H1 (cell line): ENCODE results near the gene EGFLAM. TPM values are rescaled to one million over a fixed set of nuclear protein-coding genes. Genes with fewer than 3 reads are reported as not detected.

ENCODE experiments used
- CTCF ChIA-PET: fragments of 300-600 bp; sonication (Branson Sonifier 250); formaldehyde crosslinking; loops from one replicate; lab custom pipeline; 2021; ENCODE audit not compliant: partially characterized antibody; lab: Charles Lee
- POLR2A ChIA-PET: fragments of 300-600 bp; sonication (Branson Sonifier 250); formaldehyde crosslinking; loops from one replicate; lab custom pipeline; 2021; ENCODE audit warnings: inconsistent platforms; ENCODE audit not compliant: partially characterized antibody; lab: Charles Lee
- DNase-seq, 2 experiments: peaks; one replicate each; pipeline versions ENCODE4 v3.0.0 to v3.0.0-alpha.2; 2010 to 2022; ENCODE audit warnings: low spot score in 2 of 2, low read depth in 1 of 2, mixed read lengths in 1 of 2
- FAIRE-seq: peaks from 2 replicates; lab custom pipeline; 2011; peaks lifted over from hg19 to GRCh38; lab: Jason Lieb, UNC
- H2AFZ ChIP-seq: 2 replicates; pipeline ENCODE4 v1.8.1; 2012; ENCODE audit warnings: low read length, inconsistent platforms
- H2AK5ac ChIP-seq: 2 replicates; pipeline ENCODE4 v1.6.1; 2013; ENCODE audit warnings: low read depth, low read length
- H2BK120ac ChIP-seq: replicated peaks from 2 replicates; pipeline ENCODE3; 2013; ENCODE audit warnings: low read depth, low read length, inconsistent platforms
- H2BK12ac ChIP-seq: 2 replicates; pipeline ENCODE4 v1.6.1; 2013; ENCODE audit warnings: low read depth, low read length
- H2BK15ac ChIP-seq: 2 replicates; pipeline ENCODE4 v1.6.1; 2013; ENCODE audit warnings: low read length
- H2BK20ac ChIP-seq: 2 replicates; pipeline ENCODE4 v1.6.1; 2013; ENCODE audit warnings: low read length
- H2BK5ac ChIP-seq: 2 replicates; pipeline ENCODE4 v1.6.1; 2013; ENCODE audit warnings: low read depth, low read length
- H3K14ac ChIP-seq: 2 replicates; pipeline ENCODE4 v1.6.1; 2013; ENCODE audit warnings: inconsistent platforms; ENCODE audit not compliant: insufficient read length
- H3K18ac ChIP-seq: 2 replicates; pipeline ENCODE4 v1.6.1; 2013; ENCODE audit warnings: low read length; ENCODE audit errors: extremely low read depth
- H3K23ac ChIP-seq: 2 replicates; pipeline ENCODE4 v1.6.1; 2013; ENCODE audit warnings: inconsistent platforms; ENCODE audit not compliant: insufficient read length
- H3K23me2 ChIP-seq: 2 replicates; pipeline ENCODE4 v1.6.1; 2013; ENCODE audit warnings: low read depth, low read length
- H3K27ac ChIP-seq: 2 replicates; pipeline ENCODE4 v1.6.1; 2011; ENCODE audit warnings: low read depth, low read length, inconsistent platforms
- H3K27me3 ChIP-seq, 4 experiments: replicated peaks in 1 of 4; 1 replicate in 1 of 4; 2 replicates in 3 of 4; pipeline versions ENCODE4 v1.6.1 to v1.8.1; 2011 to 2013; ENCODE audit warnings: low read length in 3 of 4, mild to moderate bottlenecking in 3 of 4, inconsistent platforms in 2 of 4, mixed read lengths in 2 of 4, moderate library complexity in 1 of 4; ENCODE audit not compliant: control insufficient read depth in 3 of 4, insufficient read depth in 3 of 4; ENCODE audit errors: extremely low read depth in 1 of 4
- H3K36me3 ChIP-seq, 4 experiments: 2 replicates each; pipeline versions ENCODE4 v1.6.1 to v1.8.1; 2011 to 2013; ENCODE audit warnings: mild to moderate bottlenecking in 4 of 4, low read length in 3 of 4, moderate library complexity in 2 of 4, control low read depth in 1 of 4, inconsistent platforms in 1 of 4; ENCODE audit not compliant: insufficient read depth in 4 of 4, control insufficient read depth in 2 of 4
- H3K4ac ChIP-seq: replicated peaks from 2 replicates; pipeline ENCODE3; 2013; ENCODE audit warnings: low read length, low read depth, mixed read lengths, inconsistent platforms; ENCODE audit not compliant: insufficient read length
- H3K4me1 ChIP-seq, 4 experiments: replicated peaks in 1 of 4; 1 replicate in 1 of 4; 2 replicates in 3 of 4; pipeline versions ENCODE4 v1.6.1 to v1.8.1; 2011 to 2013; ENCODE audit warnings: low read length in 3 of 4, inconsistent platforms in 2 of 4, mixed read lengths in 1 of 4; ENCODE audit not compliant: insufficient read depth in 4 of 4, control insufficient read depth in 3 of 4
- H3K4me2 ChIP-seq, 2 experiments: 2 replicates each; pipeline versions ENCODE4 v1.6.1 to v1.8.1; 2011 to 2013; ENCODE audit warnings: low read depth in 2 of 2, low read length in 2 of 2, control low read depth in 1 of 2, inconsistent platforms in 1 of 2, mild to moderate bottlenecking in 1 of 2; ENCODE audit not compliant: insufficient read depth in 1 of 2
- H3K4me3 ChIP-seq, 4 experiments: fragments of 200-600, 300-600 bp in 1 of 4; sonication (generic), shearing (Covaris generic), sonication (Bioruptor Twin) in 1 of 4; 2 replicates each; pipeline versions ENCODE4 v1.5.1 to v1.8.1; 2011 to 2016; ENCODE audit warnings: low read length in 4 of 4, low read depth in 3 of 4, control low read depth in 2 of 4, inconsistent platforms in 2 of 4, mild to moderate bottlenecking in 2 of 4, mixed read lengths in 1 of 4, moderate library complexity in 1 of 4; ENCODE audit not compliant: insufficient read depth in 2 of 4; ENCODE audit errors: extremely low read depth in 1 of 4
- H3K56ac ChIP-seq: replicated peaks from 2 replicates; pipeline ENCODE3; 2013; ENCODE audit warnings: low read depth, mild to moderate bottlenecking, mixed read lengths, low read length, inconsistent platforms; ENCODE audit not compliant: insufficient read length
- H3K79me1 ChIP-seq: 2 replicates; pipeline ENCODE4 v1.6.1; 2013; ENCODE audit warnings: low read depth, low read length, control low read depth
- H3K79me2 ChIP-seq, 2 experiments: 2 replicates each; pipeline versions ENCODE4 v1.6.1 to v1.8.1; 2012 to 2013; ENCODE audit warnings: low read length in 2 of 2, mild to moderate bottlenecking in 2 of 2, inconsistent platforms in 1 of 2; ENCODE audit not compliant: insufficient read depth in 2 of 2, control insufficient read depth in 1 of 2
- H3K9ac ChIP-seq, 4 experiments: replicated peaks in 1 of 4; 1 replicate in 1 of 4; 2 replicates in 3 of 4; pipeline versions ENCODE4 v1.6.1 to v1.8.1; 2011 to 2013; ENCODE audit warnings: low read depth in 3 of 4, low read length in 3 of 4, control low read depth in 2 of 4, mild to moderate bottlenecking in 2 of 4, moderate library complexity in 2 of 4, inconsistent platforms in 1 of 4; ENCODE audit errors: extremely low read depth in 1 of 4
- H3K9me3 ChIP-seq, 2 experiments: 2 replicates each; pipeline versions ENCODE4 v1.6.1 to v1.8.1; 2012 to 2013; ENCODE audit warnings: mild to moderate bottlenecking in 2 of 2, moderate library complexity in 2 of 2, control low read depth in 1 of 2, inconsistent platforms in 1 of 2, low read depth in 1 of 2, low read length in 1 of 2, mixed read lengths in 1 of 2; ENCODE audit not compliant: insufficient read depth in 2 of 2
- H4K20me1 ChIP-seq, 2 experiments: replicated peaks in 1 of 2; 2 replicates each; pipeline versions ENCODE3 to v1.8.1; 2011 to 2013; ENCODE audit warnings: inconsistent platforms in 2 of 2, low read length in 2 of 2, mild to moderate bottlenecking in 1 of 2; ENCODE audit not compliant: insufficient read depth in 2 of 2, control insufficient read depth in 1 of 2
- H4K5ac ChIP-seq: 2 replicates; pipeline ENCODE4 v1.6.1; 2013; ENCODE audit warnings: low read length, low read depth, mixed read lengths, inconsistent platforms; ENCODE audit not compliant: insufficient read length
- H4K8ac ChIP-seq: 2 replicates; pipeline ENCODE4 v1.8.0; 2013; ENCODE audit warnings: mild to moderate bottlenecking, moderate library complexity, low read length, inconsistent platforms; ENCODE audit not compliant: insufficient read depth; ENCODE audit errors: extremely low read depth
- H4K91ac ChIP-seq: replicated peaks from 2 replicates; pipeline ENCODE3; 2013; ENCODE audit warnings: low read length, mixed read lengths, inconsistent platforms; ENCODE audit not compliant: insufficient read length
- BCL11A ChIP-seq, 2 experiments: IDR thresholded peaks; one replicate each; pipeline ENCODE4 v1.6.1; 2011; ENCODE audit warnings: low read depth in 2 of 2, low read length in 2 of 2, mild to moderate bottlenecking in 2 of 2
- E2F6 ChIP-seq: IDR thresholded peaks from 2 replicates; pipeline ENCODE4 v1.6.1; 2012; ENCODE audit warnings: inconsistent platforms
- KDM5A ChIP-seq: fragments of 200-600 bp; IDR thresholded peaks from 2 replicates; pipeline ENCODE4 v1.7.1; 2012; ENCODE audit warnings: mild to moderate bottlenecking, low read length, inconsistent platforms, mixed read lengths
- SRF ChIP-seq: IDR thresholded peaks from 2 replicates; pipeline ENCODE4 v1.6.1; 2011; ENCODE audit warnings: mild to moderate bottlenecking, low read depth, low read length, moderate library complexity
- YY1 ChIP-seq: IDR thresholded peaks from 2 replicates; pipeline ENCODE4 v1.6.1; 2011; ENCODE audit warnings: low read depth, mild to moderate bottlenecking, low read length
- WGBS, 2 experiments: shearing (Covaris generic) in 1 of 2; methylation state at CpG; one replicate each; pipeline versions ENCODE4 v1.1.6 to v1.1.7; 2013 to 2015; ENCODE audit warnings: low lambda C conversion rate in 2 of 2, mixed read lengths in 2 of 2, inconsistent platforms in 1 of 2, low coverage in 1 of 2, missing lambda C conversion rate in 1 of 2; ENCODE audit not compliant: insufficient replicate concordance in 2 of 2, insufficient coverage in 1 of 2, insufficient read length in 1 of 2; ENCODE audit errors: extremely low coverage in 1 of 2, missing lambda C conversion rate in 1 of 2; 5-methylcytosine and 5-hydroxymethylcytosine counted together
- polyA plus RNA-seq, 7 experiments: library from polyadenylated mRNA; depleted of rRNA in 3 of 7; stranded (reverse) in 5 of 7; unstranded in 2 of 7; fragments of >200 nt in 5 of 7; fragments of 200-250 nt in 2 of 7; gene quantifications; 1 replicate in 5 of 7; 2 replicates in 1 of 7; 4 replicates in 1 of 7; pipeline versions ENCODE4 v1.2.1 to v1.2.3, GENCODE V29; 2011 to 2013; ENCODE audit warnings: missing spikeins in 2 of 7, mixed read lengths in 2 of 7
- total RNA-seq: library from RNA; stranded (reverse); fragmentation: NEBNext Ultra II Directional; extraction: Animal tissue kit (Norgen Biotek cat#: 25700); gene quantifications from 2 replicates; pipeline ENCODE4 v1.2.1, GENCODE V29; 2021

The EGFLAM gene
- total and polyA plus RNA-seq, 2 of the 8 experiments (the other 6 are each of a cell fraction or from before 2014, with no cell fraction given), result 0.20 to 0.24 TPM

GRCh38 chr5:38373743-38374142, 115.4 kb downstream of the EGFLAM start:
- Histone ChIP-seq H2AK5ac (no peak overlapping the region), H2BK5ac (no peak overlapping the region), H3K79me1 (no peaks in the 10 kb centered on the region), H2BK120ac (no peak overlapping the region), H3K4ac (no peak overlapping the region), H2AFZ (no peak overlapping the region), H3K14ac (no peak overlapping the region), H3K36me3 (no peaks in the 10 kb centered on the region), H4K20me1 (no peaks in the 10 kb centered on the region), H4K5ac (no peak overlapping the region), H3K9me3 (no peaks in the 10 kb centered on the region), H2BK12ac (no peak overlapping the region), H3K4me1 (peaks cover 0 to 6% (median 0%) of the 10 kb centered on the region in 4 experiments; a peak in 1 of 7 replicates), H2BK20ac (no peak overlapping the region), H3K79me2 (no peaks in the 10 kb centered on the region), H3K23ac (no peak overlapping the region), H4K91ac (no peak overlapping the region), H3K27ac (no peak overlapping the region), H2BK15ac (no peak overlapping the region), H3K18ac (no peak overlapping the region), H3K9ac (no peak overlapping the region), H3K23me2 (no peaks in the 10 kb centered on the region), H3K56ac (no peak overlapping the region), H3K4me3 (no peak overlapping the region), H3K27me3 (peaks cover 0 to 3% (median 0%) of the 10 kb centered on the region in 4 experiments; a peak in 1 of 7 replicates), H3K4me2 (no peak overlapping the region), H4K8ac (no peak overlapping the region)
- whole genome bisulfite sequencing, 2 experiments, result 94% methylated on average over 3 of the region's 3 CpGs; no CpG with 5 or more reads in 1 of the 2 experiments
- DNase-seq (no peak), FAIRE-seq (no peak)
- ChIA-PET POLR2A (no interaction called here), CTCF (interaction anchor here (0.9 kb wide), 1 partner anchor 109 kb away, joined by 3 read pairs; no protein-coding TSS in a partner anchor)
- TF ChIP-seq E2F6 (no peak), BCL11A (IDR thresholded peaks at IDR 0.05; ENCODE audit: low read depth in 2 of 2, low read length in 2 of 2) (no peak), SRF (no peak), YY1 (no peak), KDM5A (no peak)
